Endodermal cell (in vitro differentiated cells): ENCODE data around the gene GINS2. TPM values are rescaled to one million over a fixed set of nuclear protein-coding genes. Genes with fewer than 3 reads are reported as not detected.
A peak's percentile ranks its signal among the peaks of the same experiment; 100 is the strongest.

Experiments
- DNase-seq: peaks from one replicate; pipeline ENCODE4 v3.0.0-alpha.2; 2017
- H3K27ac ChIP-seq: 2 replicates; pipeline ENCODE4 v1.5.1; 2013; ENCODE audit warnings: mild to moderate bottlenecking, low read depth, low read length, moderate library complexity
- H3K27me3 ChIP-seq: 2 replicates; pipeline ENCODE4 v1.6.1; 2013; ENCODE audit warnings: mild to moderate bottlenecking, low read length, moderate library complexity; ENCODE audit not compliant: insufficient read depth, control insufficient read depth, poor library complexity, severe bottlenecking
- H3K36me3 ChIP-seq: 2 replicates; pipeline ENCODE4 v1.7.0; 2013; ENCODE audit warnings: mild to moderate bottlenecking, low read length, moderate library complexity; ENCODE audit not compliant: control insufficient read depth, insufficient read depth
- H3K4me1 ChIP-seq: one replicate; pipeline ENCODE4 v1.7.0; 2013; ENCODE audit warnings: low read length; ENCODE audit not compliant: control insufficient read depth, insufficient read depth
- H3K4me3 ChIP-seq: 2 replicates; pipeline ENCODE4 v1.5.1; 2013; ENCODE audit warnings: mild to moderate bottlenecking, low read length, moderate library complexity
- H3K9ac ChIP-seq: 2 replicates; pipeline ENCODE4 v1.6.1; 2013; ENCODE audit warnings: mild to moderate bottlenecking, low read length, moderate library complexity; ENCODE audit not compliant: poor library complexity, severe bottlenecking; ENCODE audit errors: extremely low read depth
- H3K9me3 ChIP-seq: 2 replicates; pipeline ENCODE4 v1.6.1; 2013; ENCODE audit warnings: mild to moderate bottlenecking, low read length, moderate library complexity; ENCODE audit not compliant: control insufficient read depth
- H3K27ac Mint-ChIP-seq: 2 replicates; pipeline ENCODE4 v1.8.0; 2020; ENCODE audit warnings: mixed read lengths
- H3K27me3 Mint-ChIP-seq: 2 replicates; pipeline ENCODE4 v1.8.0; 2021; ENCODE audit warnings: mild to moderate bottlenecking, mixed read lengths; ENCODE audit not compliant: insufficient read depth
- H3K36me3 Mint-ChIP-seq: 2 replicates; pipeline ENCODE4 v1.8.0; 2020; ENCODE audit warnings: low read depth, mixed read lengths
- H3K4me1 Mint-ChIP-seq: 2 replicates; pipeline ENCODE4 v1.8.0; 2020; ENCODE audit warnings: mixed read lengths
- H3K4me3 Mint-ChIP-seq: 2 replicates; pipeline ENCODE4 v1.8.0; 2020; ENCODE audit warnings: mild to moderate bottlenecking, moderate library complexity, mixed read lengths
- H3K9me3 Mint-ChIP-seq: 2 replicates; pipeline ENCODE4 v1.8.0; 2020; ENCODE audit warnings: mild to moderate bottlenecking, mixed read lengths
- WGBS, 2 experiments: methylation state at CpG; one replicate each; pipeline versions ENCODE4 v1.1.5 to v1.1.7; 2013; ENCODE audit warnings: missing lambda C conversion rate in 2 of 2, mixed read lengths in 1 of 2; ENCODE audit not compliant: insufficient coverage in 1 of 2, insufficient read length in 1 of 2; 5-methylcytosine and 5-hydroxymethylcytosine counted together
- total RNA-seq, 2 donors: library from RNA; stranded (reverse); fragmentation: NEBNext Ultra II Directional in 1 of 2; extraction: Animal tissue kit (Norgen Biotek cat#: 25700) in 1 of 2; gene quantifications; 2 replicates in 1 of 2; 3 replicates in 1 of 2; pipeline ENCODE4 v1.2.1, GENCODE V29; 2021
- TF ChIP-seq, protein P1 (sequence below): fragments of 200-600 bp; sonication (generic); conservative IDR thresholded peaks from 2 replicates; pipeline ENCODE4 v1.5.0; 2021; ENCODE audit warnings: antibody characterized with exemption, mild to moderate bottlenecking

The GINS2 gene
- total RNA-seq, 2 donors from 2014 or later: 32.8 to 42.3 TPM

DNA sequence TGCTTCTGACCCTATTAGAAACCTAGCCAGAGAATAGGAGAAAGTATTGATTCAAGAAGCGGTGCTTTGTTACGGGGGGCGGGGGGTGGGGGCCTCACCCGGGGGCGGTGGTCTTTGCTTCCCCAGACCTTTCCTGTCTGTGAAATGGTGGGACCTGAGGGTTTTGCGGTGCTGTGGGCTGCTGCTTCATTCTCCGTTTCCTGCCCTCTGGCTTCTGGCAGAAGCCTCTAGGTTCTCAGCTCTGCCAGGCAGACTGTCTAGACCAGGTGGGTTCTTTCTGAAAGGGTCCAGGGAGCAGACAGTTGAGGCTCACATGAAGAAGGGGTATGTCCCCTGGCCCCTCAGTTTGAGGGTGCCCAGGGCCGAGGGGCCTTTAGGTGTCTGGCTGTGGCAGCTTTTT, 61.7 kb downstream of the GINS2 start:
- H3K4me1 ChIP-seq: peaks cover 12% of the 10 kb centered on the region
- no peak overlapping the region for H3K9ac ChIP-seq
- peaks cover 40% of the 10 kb centered on the region for H3K4me1 Mint-ChIP-seq
- H3K27ac Mint-ChIP-seq: peak overlapping the region; percentile 61
- H3K36me3 Mint-ChIP-seq: peaks cover 26% of the 10 kb centered on the region
- H3K27me3 Mint-ChIP-seq: no peaks in the 10 kb centered on the region
- H3K9me3 Mint-ChIP-seq: peaks cover 14% of the 10 kb centered on the region
- peak overlapping the region; percentile 76 for H3K27ac ChIP-seq
- H3K36me3 ChIP-seq: peaks cover 30% of the 10 kb centered on the region
- WGBS, 2 experiments: 64 to 77% methylated on average over 2 to 7 of the region's 8 CpGs
- TF ChIP-seq, protein P1, sequence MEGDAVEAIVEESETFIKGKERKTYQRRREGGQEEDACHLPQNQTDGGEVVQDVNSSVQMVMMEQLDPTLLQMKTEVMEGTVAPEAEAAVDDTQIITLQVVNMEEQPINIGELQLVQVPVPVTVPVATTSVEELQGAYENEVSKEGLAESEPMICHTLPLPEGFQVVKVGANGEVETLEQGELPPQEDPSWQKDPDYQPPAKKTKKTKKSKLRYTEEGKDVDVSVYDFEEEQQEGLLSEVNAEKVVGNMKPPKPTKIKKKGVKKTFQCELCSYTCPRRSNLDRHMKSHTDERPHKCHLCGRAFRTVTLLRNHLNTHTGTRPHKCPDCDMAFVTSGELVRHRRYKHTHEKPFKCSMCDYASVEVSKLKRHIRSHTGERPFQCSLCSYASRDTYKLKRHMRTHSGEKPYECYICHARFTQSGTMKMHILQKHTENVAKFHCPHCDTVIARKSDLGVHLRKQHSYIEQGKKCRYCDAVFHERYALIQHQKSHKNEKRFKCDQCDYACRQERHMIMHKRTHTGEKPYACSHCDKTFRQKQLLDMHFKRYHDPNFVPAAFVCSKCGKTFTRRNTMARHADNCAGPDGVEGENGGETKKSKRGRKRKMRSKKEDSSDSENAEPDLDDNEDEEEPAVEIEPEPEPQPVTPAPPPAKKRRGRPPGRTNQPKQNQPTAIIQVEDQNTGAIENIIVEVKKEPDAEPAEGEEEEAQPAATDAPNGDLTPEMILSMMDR: no peak
- H3K4me3 Mint-ChIP-seq: no peak overlapping the region
- DNase-seq: no peak
- H3K4me3 ChIP-seq: no peak overlapping the region
- H3K9me3 ChIP-seq: peaks cover 15% of the 10 kb centered on the region
- H3K27me3 ChIP-seq: no peaks in the 10 kb centered on the region

Other genes with a start within 250 kb of the GINS2 start
- 100 to 1,000 TPM; 108 to 128 TPM for gene GSE1, start 75.6 kb downstream of the GINS2 start, total RNA-seq
- 1 to 10 TPM; 3.6 to 7.4 TPM for gene C16orf74, start 62.1 kb upstream of the GINS2 start, total RNA-seq
- gene EMC8, start 110.6 kb upstream of the GINS2 start, total RNA-seq: 10 to 100 TPM; 60.1 to 67.6 TPM
- 100 to 1,000 TPM; 436 to 471 TPM for gene COX4I1, start 110.7 kb upstream of the GINS2 start, total RNA-seq
- under 1 TPM; 0.24 to 0.75 TPM for gene IRF8, start 210.2 kb upstream of the GINS2 start, total RNA-seq